Measurements from ENCODE around the gene TADA2A. TPM values are rescaled to one million over a fixed set of nuclear protein-coding genes. Genes with fewer than 3 reads are reported as not detected.

The TADA2A gene
- polyA plus RNA-seq, 2 of the 4 experiments (the other 2 are of a cell fraction), result 9.9 to 27.1 TPM

DNA sequence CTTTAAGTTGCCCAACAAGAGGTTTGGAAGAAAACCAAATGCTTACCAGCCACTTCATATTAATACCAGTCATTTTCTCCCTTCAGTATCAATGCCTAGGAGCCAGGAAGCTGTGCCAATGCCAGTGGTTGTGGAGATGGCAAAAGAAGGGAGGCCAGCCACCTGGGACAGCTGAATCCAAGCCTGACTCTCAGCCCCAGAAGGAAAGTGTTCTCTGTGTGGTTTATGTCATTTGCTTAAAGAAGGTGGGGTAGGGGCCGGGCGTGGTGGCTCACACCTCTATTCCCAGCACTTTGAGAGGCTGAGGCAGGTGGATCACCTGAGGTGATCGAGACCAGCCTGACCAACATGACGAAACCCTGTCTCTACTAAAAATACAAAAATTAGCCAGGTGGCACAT, 17.5 kb upstream of the TADA2A start (continued):
- TF ChIP-seq, protein P1, sequence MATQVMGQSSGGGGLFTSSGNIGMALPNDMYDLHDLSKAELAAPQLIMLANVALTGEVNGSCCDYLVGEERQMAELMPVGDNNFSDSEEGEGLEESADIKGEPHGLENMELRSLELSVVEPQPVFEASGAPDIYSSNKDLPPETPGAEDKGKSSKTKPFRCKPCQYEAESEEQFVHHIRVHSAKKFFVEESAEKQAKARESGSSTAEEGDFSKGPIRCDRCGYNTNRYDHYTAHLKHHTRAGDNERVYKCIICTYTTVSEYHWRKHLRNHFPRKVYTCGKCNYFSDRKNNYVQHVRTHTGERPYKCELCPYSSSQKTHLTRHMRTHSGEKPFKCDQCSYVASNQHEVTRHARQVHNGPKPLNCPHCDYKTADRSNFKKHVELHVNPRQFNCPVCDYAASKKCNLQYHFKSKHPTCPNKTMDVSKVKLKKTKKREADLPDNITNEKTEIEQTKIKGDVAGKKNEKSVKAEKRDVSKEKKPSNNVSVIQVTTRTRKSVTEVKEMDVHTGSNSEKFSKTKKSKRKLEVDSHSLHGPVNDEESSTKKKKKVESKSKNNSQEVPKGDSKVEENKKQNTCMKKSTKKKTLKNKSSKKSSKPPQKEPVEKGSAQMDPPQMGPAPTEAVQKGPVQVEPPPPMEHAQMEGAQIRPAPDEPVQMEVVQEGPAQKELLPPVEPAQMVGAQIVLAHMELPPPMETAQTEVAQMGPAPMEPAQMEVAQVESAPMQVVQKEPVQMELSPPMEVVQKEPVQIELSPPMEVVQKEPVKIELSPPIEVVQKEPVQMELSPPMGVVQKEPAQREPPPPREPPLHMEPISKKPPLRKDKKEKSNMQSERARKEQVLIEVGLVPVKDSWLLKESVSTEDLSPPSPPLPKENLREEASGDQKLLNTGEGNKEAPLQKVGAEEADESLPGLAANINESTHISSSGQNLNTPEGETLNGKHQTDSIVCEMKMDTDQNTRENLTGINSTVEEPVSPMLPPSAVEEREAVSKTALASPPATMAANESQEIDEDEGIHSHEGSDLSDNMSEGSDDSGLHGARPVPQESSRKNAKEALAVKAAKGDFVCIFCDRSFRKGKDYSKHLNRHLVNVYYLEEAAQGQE (IDR thresholded peaks at IDR 0.05), result no peak
- TF ChIP-seq, protein P2, sequence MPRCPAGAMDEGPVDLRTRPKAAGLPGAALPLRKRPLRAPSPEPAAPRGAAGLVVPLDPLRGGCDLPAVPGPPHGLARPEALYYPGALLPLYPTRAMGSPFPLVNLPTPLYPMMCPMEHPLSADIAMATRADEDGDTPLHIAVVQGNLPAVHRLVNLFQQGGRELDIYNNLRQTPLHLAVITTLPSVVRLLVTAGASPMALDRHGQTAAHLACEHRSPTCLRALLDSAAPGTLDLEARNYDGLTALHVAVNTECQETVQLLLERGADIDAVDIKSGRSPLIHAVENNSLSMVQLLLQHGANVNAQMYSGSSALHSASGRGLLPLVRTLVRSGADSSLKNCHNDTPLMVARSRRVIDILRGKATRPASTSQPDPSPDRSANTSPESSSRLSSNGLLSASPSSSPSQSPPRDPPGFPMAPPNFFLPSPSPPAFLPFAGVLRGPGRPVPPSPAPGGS (IDR thresholded peaks at IDR 0.05), result no peak
- TF ChIP-seq ZNF302 (CRISPR knock-in tag; IDR thresholded peaks at IDR 0.05) (no peak), NFE2L2 (conservative IDR thresholded peaks at IDR 0.05; ENCODE audit: low read length) (no peak), HOXA7 (CRISPR knock-in tag; IDR thresholded peaks at IDR 0.05) (no peak), PBX3 (IDR thresholded peaks at IDR 0.05) (no peak)

- Histone ChIP-seq H3K9me3 (no peaks in the 10 kb centered on the region), H3K4me2 (no peak overlapping the region), H3K4me1 (peaks cover 25% of the 10 kb centered on the region), H3K4me3 (no peak overlapping the region), H3K27ac (no peak overlapping the region)
- no peak for ATAC-seq
- no peak for DNase-seq (ENCODE audit: low read depth in 1 of 2, low spot score in 1 of 2)
- 89% methylated on average over 6 of the region's 6 CpGs for WGBS (ENCODE audit: missing lambda C conversion rate)
- TF ChIP-seq ZFP36 (IDR thresholded peaks at IDR 0.05; ENCODE audit: borderline replicate concordance, partially characterized antibody) (no peak), JUN (IDR thresholded peaks at IDR 0.05) (no peak), POLR2AphosphoS2 (conservative IDR thresholded peaks at IDR 0.05; ENCODE audit: low read length) (no peak), CHD2 (IDR thresholded peaks at IDR 0.05; ENCODE audit: low read length, partially characterized antibody) (no peak), MAFK (IDR thresholded peaks at IDR 0.05; ENCODE audit: partially characterized antibody) (no peak), EHF (CRISPR knock-in tag; IDR thresholded peaks at IDR 0.05) (no peak), MYC (IDR thresholded peaks at IDR 0.05; ENCODE audit: borderline replicate concordance, low read length) (no peak), CBX8 (IDR thresholded peaks at IDR 0.05) (no peak), PBX3 (IDR thresholded peaks at IDR 0.05) (no peak), HEYL (CRISPR knock-in tag; IDR thresholded peaks at IDR 0.05) (no peak), SMC3 (IDR thresholded peaks at IDR 0.05) (no peak), CHD4 (IDR thresholded peaks at IDR 0.05; ENCODE audit: borderline replicate concordance) (no peak), RARB (CRISPR knock-in tag; IDR thresholded peaks at IDR 0.05) (no peak), RFX5 (IDR thresholded peaks at IDR 0.05) (no peak), ZSCAN20 (CRISPR knock-in tag; IDR thresholded peaks at IDR 0.05) (no peak), NPAS2 (CRISPR knock-in tag; IDR thresholded peaks at IDR 0.05; ENCODE audit: borderline replicate concordance) (no peak), RAD21 (conservative IDR thresholded peaks at IDR 0.05 in 1 of 2, IDR thresholded peaks at IDR 0.05 in 1 of 2) (no peak)
- TF ChIP-seq, protein P2 (IDR thresholded peaks at IDR 0.05), result no peak
- ChIA-PET CTCF (interaction anchor here (0.6 to 12.2 kb wide), 5 partner anchors 16 to 972 kb away, joined by 3 to 204 read pairs (median 3); partner anchors contain the start of gene C17orf78), POLR2A (no interaction called here)
- no peak for FAIRE-seq
Observed at GRCh38 chr17:37391146-37391545, 15.5 kb upstream of the TADA2A start.
